ENCODE measurements around the gene PRDM16.

Gene PRDM16

GRCh38 chr1:3151456-3151855 lies 82.5 kb downstream of the PRDM16 start:
- Histone ChIP-seq H3K36me3 (ENCODE audit: control insufficient read depth, insufficient read depth, low read length) (no peaks in the 10 kb centered on the region; the same call in 1 of the 2 replicates), H3K9me3 (ENCODE audit: control insufficient read depth, insufficient read depth, low read length) (no peaks in the 10 kb centered on the region), H3K4me3 (ENCODE audit: low read length) (no peak overlapping the region), H3K27me3 (ENCODE audit: control insufficient read depth, insufficient read depth, low read length) (no peaks in the 10 kb centered on the region), H3K4me1 (ENCODE audit: control insufficient read depth, insufficient read depth, low read length) (no peaks in the 10 kb centered on the region), H3K27ac (ENCODE audit: low read length) (no peak overlapping the region)
- no peak for DNase-seq (ENCODE audit: low read depth, low spot score)
- WGBS (ENCODE audit: insufficient coverage, insufficient read length) = no CpG with 5 or more reads among the region's 14 CpGs

- DNase-seq (ENCODE audit: low read depth, low spot score) = no peak
- Histone ChIP-seq H3K36me3 (ENCODE audit: control insufficient read depth, insufficient read depth, low read length) (peaks cover 3% of the 10 kb centered on the region; the same call in 1 of the 2 replicates), H3K27ac (ENCODE audit: low read length) (no peak overlapping the region), H3K4me3 (ENCODE audit: low read length) (no peak overlapping the region), H3K9me3 (ENCODE audit: control insufficient read depth, insufficient read depth, low read length) (peaks cover 1% of the 10 kb centered on the region; the same call in 1 of the 2 replicates), H3K4me1 (ENCODE audit: control insufficient read depth, insufficient read depth, low read length) (no peaks in the 10 kb centered on the region), H3K27me3 (ENCODE audit: control insufficient read depth, insufficient read depth, low read length) (no peaks in the 10 kb centered on the region)
These were observed 83.1 kb downstream of the PRDM16 start for GRCh38 chr1:3152143-3152542.

- peaks cover 3% of the 10 kb centered on the region; the same call in 1 of the 2 replicates for H3K36me3 ChIP-seq (ENCODE audit: control insufficient read depth, insufficient read depth, low read length)
- WGBS (ENCODE audit: insufficient coverage, insufficient read length) = no CpG with 5 or more reads among the region's 13 CpGs
- no peak overlapping the region for H3K4me3 ChIP-seq (ENCODE audit: low read length)
- H3K4me1 ChIP-seq (ENCODE audit: control insufficient read depth, insufficient read depth, low read length) = no peaks in the 10 kb centered on the region
- H3K27me3 ChIP-seq (ENCODE audit: control insufficient read depth, insufficient read depth, low read length) = no peaks in the 10 kb centered on the region
- no peak overlapping the region for H3K27ac ChIP-seq (ENCODE audit: low read length)
- peaks cover 1% of the 10 kb centered on the region; the same call in 1 of the 2 replicates for H3K9me3 ChIP-seq (ENCODE audit: control insufficient read depth, insufficient read depth, low read length)
- DNase-seq (ENCODE audit: low read depth, low spot score) = no peak
These were observed 84.2 kb downstream of the PRDM16 start for GRCh38 chr1:3153197-3153596.

GRCh38 chr1:3153902-3154795 lies 85.1 kb downstream of the PRDM16 start:
- no peak for DNase-seq (ENCODE audit: low read depth, low spot score)
- Histone ChIP-seq H3K4me3 (ENCODE audit: low read length) (no peak overlapping the region), H3K27ac (ENCODE audit: low read length) (no peak overlapping the region), H3K9me3 (ENCODE audit: control insufficient read depth, insufficient read depth, low read length) (peaks cover 1% of the 10 kb centered on the region; the same call in 1 of the 2 replicates), H3K4me1 (ENCODE audit: control insufficient read depth, insufficient read depth, low read length) (no peaks in the 10 kb centered on the region), H3K36me3 (ENCODE audit: control insufficient read depth, insufficient read depth, low read length) (peaks cover 3% of the 10 kb centered on the region; the same call in 1 of the 2 replicates), H3K27me3 (ENCODE audit: control insufficient read depth, insufficient read depth, low read length) (no peaks in the 10 kb centered on the region)
- WGBS (ENCODE audit: insufficient coverage, insufficient read length) = no CpG with 5 or more reads among the region's 38 CpGs

GRCh38 chr1:3155056-3155925 lies 86.3 kb downstream of the PRDM16 start:
- Histone ChIP-seq H3K9me3 (ENCODE audit: control insufficient read depth, insufficient read depth, low read length) (peaks cover 3% of the 10 kb centered on the region; the same call in 1 of the 2 replicates), H3K36me3 (ENCODE audit: control insufficient read depth, insufficient read depth, low read length) (peaks cover 3% of the 10 kb centered on the region; the same call in 1 of the 2 replicates), H3K27me3 (ENCODE audit: control insufficient read depth, insufficient read depth, low read length) (no peaks in the 10 kb centered on the region), H3K27ac (ENCODE audit: low read length) (no peak overlapping the region), H3K4me1 (ENCODE audit: control insufficient read depth, insufficient read depth, low read length) (no peaks in the 10 kb centered on the region), H3K4me3 (ENCODE audit: low read length) (no peak overlapping the region)
- DNase-seq (ENCODE audit: low read depth, low spot score) = no peak
- no CpG with 5 or more reads among the region's 42 CpGs for WGBS (ENCODE audit: insufficient coverage, insufficient read length)

- no peaks in the 10 kb centered on the region for H3K27me3 ChIP-seq (ENCODE audit: control insufficient read depth, insufficient read depth, low read length)
- H3K9me3 ChIP-seq (ENCODE audit: control insufficient read depth, insufficient read depth, low read length) = peaks cover 5% of the 10 kb centered on the region; the same call in 1 of the 2 replicates
- peaks cover 3% of the 10 kb centered on the region; the same call in 1 of the 2 replicates for H3K36me3 ChIP-seq (ENCODE audit: control insufficient read depth, insufficient read depth, low read length)
- no peak for DNase-seq (ENCODE audit: low read depth, low spot score)
- no peak overlapping the region for H3K4me3 ChIP-seq (ENCODE audit: low read length)
- H3K4me1 ChIP-seq (ENCODE audit: control insufficient read depth, insufficient read depth, low read length) = no peaks in the 10 kb centered on the region
- no peak overlapping the region for H3K27ac ChIP-seq (ENCODE audit: low read length)
- no CpG with 5 or more reads among the region's 5 CpGs for WGBS (ENCODE audit: insufficient coverage, insufficient read length)
These were observed 86.9 kb downstream of the PRDM16 start for GRCh38 chr1:3155926-3156220.

- H3K4me3 ChIP-seq (ENCODE audit: low read length) = no peak overlapping the region
- WGBS (ENCODE audit: insufficient coverage, insufficient read length) = no CpG with 5 or more reads among the region's 19 CpGs
- H3K27me3 ChIP-seq (ENCODE audit: control insufficient read depth, insufficient read depth, low read length) = no peaks in the 10 kb centered on the region
- no peaks in the 10 kb centered on the region for H3K4me1 ChIP-seq (ENCODE audit: control insufficient read depth, insufficient read depth, low read length)
- H3K27ac ChIP-seq (ENCODE audit: low read length) = no peak overlapping the region
- DNase-seq (ENCODE audit: low read depth, low spot score) = no peak
- peaks cover 3% of the 10 kb centered on the region; the same call in 1 of the 2 replicates for H3K36me3 ChIP-seq (ENCODE audit: control insufficient read depth, insufficient read depth, low read length)
- H3K9me3 ChIP-seq (ENCODE audit: control insufficient read depth, insufficient read depth, low read length) = peaks cover 5% of the 10 kb centered on the region; the same call in 1 of the 2 replicates
These were observed 87.9 kb downstream of the PRDM16 start for GRCh38 chr1:3156936-3157335.

GRCh38 chr1:3158347-3158746 lies 89.3 kb downstream of the PRDM16 start:
- DNase-seq (ENCODE audit: low read depth, low spot score) = no peak
- WGBS (ENCODE audit: insufficient coverage, insufficient read length) = 100% methylated on average over 1 of the region's 4 CpGs
- Histone ChIP-seq H3K27ac (ENCODE audit: low read length) (no peak overlapping the region), H3K9me3 (ENCODE audit: control insufficient read depth, insufficient read depth, low read length) (peaks cover 5% of the 10 kb centered on the region; the same call in 1 of the 2 replicates), H3K27me3 (ENCODE audit: control insufficient read depth, insufficient read depth, low read length) (no peaks in the 10 kb centered on the region), H3K4me1 (ENCODE audit: control insufficient read depth, insufficient read depth, low read length) (no peaks in the 10 kb centered on the region), H3K4me3 (ENCODE audit: low read length) (no peak overlapping the region), H3K36me3 (ENCODE audit: control insufficient read depth, insufficient read depth, low read length) (peaks cover 3% of the 10 kb centered on the region; the same call in 1 of the 2 replicates)

GRCh38 chr1:3159121-3159520 lies 90.1 kb downstream of the PRDM16 start:
- Histone ChIP-seq H3K27me3 (ENCODE audit: control insufficient read depth, insufficient read depth, low read length) (no peaks in the 10 kb centered on the region), H3K4me1 (ENCODE audit: control insufficient read depth, insufficient read depth, low read length) (no peaks in the 10 kb centered on the region), H3K9me3 (ENCODE audit: control insufficient read depth, insufficient read depth, low read length) (peaks cover 5% of the 10 kb centered on the region; the same call in 1 of the 2 replicates), H3K36me3 (ENCODE audit: control insufficient read depth, insufficient read depth, low read length) (peaks cover 3% of the 10 kb centered on the region; the same call in 1 of the 2 replicates), H3K27ac (ENCODE audit: low read length) (no peak overlapping the region), H3K4me3 (ENCODE audit: low read length) (no peak overlapping the region)
- no CpG with 5 or more reads among the region's 10 CpGs for WGBS (ENCODE audit: insufficient coverage, insufficient read length)
- no peak for DNase-seq (ENCODE audit: low read depth, low spot score)

- WGBS (ENCODE audit: insufficient coverage, insufficient read length) = no CpG with 5 or more reads among the region's 8 CpGs
- no peaks in the 10 kb centered on the region for H3K27me3 ChIP-seq (ENCODE audit: control insufficient read depth, insufficient read depth, low read length)
These were observed 91.0 kb downstream of the PRDM16 start for GRCh38 chr1:3159996-3160395.

More at GRCh38 chr1:3159996-3160395, 91.0 kb downstream of the PRDM16 start:
- Histone ChIP-seq H3K4me3 (ENCODE audit: low read length) (no peak overlapping the region), H3K36me3 (ENCODE audit: control insufficient read depth, insufficient read depth, low read length) (peaks cover 3% of the 10 kb centered on the region; the same call in 1 of the 2 replicates), H3K9me3 (ENCODE audit: control insufficient read depth, insufficient read depth, low read length) (peaks cover 5% of the 10 kb centered on the region; the same call in 1 of the 2 replicates), H3K27ac (ENCODE audit: low read length) (no peak overlapping the region), H3K4me1 (ENCODE audit: control insufficient read depth, insufficient read depth, low read length) (no peaks in the 10 kb centered on the region)
- DNase-seq (ENCODE audit: low read depth, low spot score) = no peak

All from iPS DF 6.9 (cell line).